Pancreas (tissue), 10 donors: ENCODE measurements around the gene LILRA5. TPM values are rescaled to one million over a fixed set of nuclear protein-coding genes. Genes with fewer than 3 reads are reported as not detected.

ENCODE experiments used
- ATAC-seq, 4 donors: fragments of 200-7000 bp; cut with Tn5 transposase; one replicate each; pipeline versions ENCODE4 v1.8.0 to v1.9.1; 2020; ENCODE audit warnings: mild to moderate bottlenecking in 4 of 4, moderate library complexity in 4 of 4
- DNase-seq, 6 donors: peaks; one replicate each; pipeline ENCODE4 v3.0.0-alpha.2; 2020
- FAIRE-seq: peaks from 2 replicates; lab custom pipeline; 2012; peaks lifted over from hg19 to GRCh38; lab: Jason Lieb, UNC
- H3K27ac ChIP-seq, 4 donors: fragments of 200-600 bp; sonication (generic); 1 replicate in 3 of 4; 2 replicates in 1 of 4; pipeline versions ENCODE4 v1.5.0 to v1.8.0; 2020
- H3K27me3 ChIP-seq, 4 donors: fragments of 200-600 bp; one replicate each; pipeline ENCODE4 v1.8.0; 2021
- H3K36me3 ChIP-seq, 3 donors: fragments of 200-600 bp; sonication (generic) in 1 of 3; one replicate each; pipeline versions ENCODE4 v1.5.0 to v1.8.0; 2020 to 2021
- H3K4me1 ChIP-seq, 3 donors: fragments of 200-600 bp; one replicate each; pipeline ENCODE4 v1.8.0; 2021
- H3K4me3 ChIP-seq, 4 donors: fragments of 200-600 bp; sonication (generic) in 2 of 4; one replicate each; pipeline versions ENCODE4 v1.5.0 to v1.8.0; 2020 to 2021
- H3K9me3 ChIP-seq, 4 donors: fragments of 200-600 bp; one replicate each; pipeline ENCODE4 v1.8.0; 2021
- CTCF ChIP-seq, 4 donors: fragments of 200-600 bp; sonication (generic) in 3 of 4; IDR thresholded peaks; one replicate each; pipeline versions ENCODE4 v1.5.0 to v1.8.0; 2021; ENCODE audit warnings: antibody characterized with exemption in 4 of 4
- WGBS, 2 donors: extraction: QIAGEN DNeasy Blood & Tissue Kit; methylation state at CpG; one replicate each; pipeline ENCODE4 v1.1.7; 2013; 5-methylcytosine and 5-hydroxymethylcytosine counted together
- intact Hi-C, 3 donors: fragments of 100-400 bp; cut with DNase I; formaldehyde crosslinking; loops; one replicate each; pipeline versions ENCODE4 v1.11.1 to v1.14.2; 2022
- polyA plus RNA-seq, 2 donors: library from polyadenylated mRNA; stranded (reverse); fragments of 200-250 nt; gene quantifications; one replicate each; pipeline ENCODE4 v1.2.3, GENCODE V29; 2013
- total RNA-seq, 6 donors: library from RNA; stranded (reverse); fragmentation: NEBNext Ultra II Directional in 4 of 6; extraction: Animal tissue kit (Norgen Biotek cat#: 25700) in 4 of 6; gene quantifications; one replicate each; pipeline versions ENCODE4 v1.2.1 to v1.2.4, GENCODE V29; 2021 to 2023
- donor health status: healthy with polysubstance abuse.
- donor health status: DM: no; HTN: no; CAD: no; lungs with moderate emphysema.
- donor health status: DM: no; HTN: no; CAD: no.
- donor health status: control.
- donor health status: control.
- donor health status: Bipolar disorder and iron deficiency.
- donor health status: DM: yes; HTN: yes; CAD: no.
- donor health status: DM: no; HTN: no; CAD: no.
- donor health status: DM: no; HTN: no; CAD: no.
- donor health status: DM: yes; HTN: yes; CAD: no.

Gene LILRA5
- total and polyA plus RNA-seq, 8 donors: 0.20 to 1.7 (median 0.51) TPM

- WGBS, 2 donors: 68 to 83% methylated on average over 14 of the region's 14 CpGs
- intact Hi-C loops: no loop called here
Observed at GRCh38 chr19:54355675-54356074, 42.7 kb upstream of the LILRA5 start.

GRCh38 chr19:54354761-54355160 lies 41.8 kb upstream of the LILRA5 start:
- H3K27ac ChIP-seq: no peak overlapping the region
- no peak for FAIRE-seq
- WGBS, 2 donors: 36 to 40% methylated on average over 3 of the region's 3 CpGs
- no peaks in the 10 kb centered on the region for H3K27me3 ChIP-seq
- no peaks in the 10 kb centered on the region for H3K4me1 ChIP-seq
- no peak for TF ChIP-seq CTCF (IDR thresholded peaks at IDR 0.05)
- no peaks in the 10 kb centered on the region for H3K36me3 ChIP-seq
- DNase-seq: no peak
- H3K9me3 ChIP-seq: no peaks in the 10 kb centered on the region
- no peak for ATAC-seq
- intact Hi-C loops: no loop called here
- no peak overlapping the region for H3K4me3 ChIP-seq

More at GRCh38 chr19:54355675-54356074, 42.7 kb upstream of the LILRA5 start:
- FAIRE-seq (no peak), DNase-seq (no peak), ATAC-seq (no peak)
- no peak for TF ChIP-seq CTCF (IDR thresholded peaks at IDR 0.05)
- Histone ChIP-seq H3K27ac (no peak overlapping the region), H3K27me3 (no peaks in the 10 kb centered on the region), H3K4me1 (no peaks in the 10 kb centered on the region), H3K9me3 (no peaks in the 10 kb centered on the region), H3K4me3 (no peak overlapping the region), H3K36me3 (no peaks in the 10 kb centered on the region)

- no peaks in the 10 kb centered on the region for H3K27me3 ChIP-seq
- intact Hi-C loops: no loop called here
- 37 to 51% methylated on average over 3 of the region's 3 CpGs for WGBS, 2 donors
- DNase-seq: no peak
- no peak for FAIRE-seq
- H3K27ac ChIP-seq: no peak overlapping the region
- no peak for TF ChIP-seq CTCF (IDR thresholded peaks at IDR 0.05)
- H3K4me1 ChIP-seq: no peaks in the 10 kb centered on the region
- no peak for ATAC-seq
- H3K36me3 ChIP-seq: no peaks in the 10 kb centered on the region
- H3K9me3 ChIP-seq: no peaks in the 10 kb centered on the region
- no peak overlapping the region for H3K4me3 ChIP-seq
Observed at GRCh38 chr19:54352546-54352945, 39.6 kb upstream of the LILRA5 start.

GRCh38 chr19:54352041-54352440 lies 39.1 kb upstream of the LILRA5 start:
- Histone ChIP-seq H3K27ac (no peak overlapping the region), H3K9me3 (no peaks in the 10 kb centered on the region), H3K36me3 (no peaks in the 10 kb centered on the region), H3K27me3 (no peaks in the 10 kb centered on the region), H3K4me3 (no peak overlapping the region), H3K4me1 (no peaks in the 10 kb centered on the region)
- WGBS, 2 donors: 54 to 57% methylated on average over 7 of the region's 7 CpGs
- intact Hi-C loops: no loop called here
- no peak for ATAC-seq
- no peak for DNase-seq
- no peak for FAIRE-seq
- no peak for TF ChIP-seq CTCF (IDR thresholded peaks at IDR 0.05)

GRCh38 chr19:54351474-54351873 lies 38.5 kb upstream of the LILRA5 start:
- Histone ChIP-seq H3K9me3 (no peaks in the 10 kb centered on the region), H3K4me1 (no peaks in the 10 kb centered on the region), H3K27me3 (no peaks in the 10 kb centered on the region), H3K4me3 (no peak overlapping the region), H3K36me3 (no peaks in the 10 kb centered on the region), H3K27ac (no peak overlapping the region)
- 30 to 41% methylated on average over 2 of the region's 2 CpGs for WGBS, 2 donors
- DNase-seq: no peak
- ATAC-seq: no peak
- intact Hi-C loops: no loop called here
- no peak for FAIRE-seq
- TF ChIP-seq CTCF (IDR thresholded peaks at IDR 0.05): no peak
